Lower leg skin (tissue), 4 donors: ENCODE data around the gene VEGFB. TPM values are rescaled to one million over a fixed set of nuclear protein-coding genes. Genes with fewer than 3 reads are reported as not detected.
A peak's percentile ranks its signal among the peaks of the same experiment; 100 is the strongest.

ENCODE experiments used
- DNase-seq, 2 donors: peaks; one replicate each; pipeline ENCODE4 v3.0.0-alpha.2; 2019; ENCODE audit warnings: low spot score in 2 of 2
- H3K4me3 ChIP-seq: fragments of 200-600 bp; sonication (generic); 2 replicates; pipeline ENCODE4 v1.5.1; 2017; ENCODE audit warnings: mild to moderate bottlenecking, low read depth; ENCODE audit not compliant: poor library complexity, severe bottlenecking
- CTCF ChIP-seq, 3 donors: fragments of 450-650 bp; IDR thresholded peaks; one replicate each; pipeline ENCODE4 v1.5.1; 2016; ENCODE audit warnings: antibody characterized with exemption in 3 of 3, mild to moderate bottlenecking in 3 of 3, moderate library complexity in 2 of 3
- POLR2A ChIP-seq, 2 donors: fragments of 450-650 bp; IDR thresholded peaks; one replicate each; pipeline ENCODE4 v1.6.1; 2016 to 2017; ENCODE audit warnings: antibody characterized with exemption in 2 of 2, mild to moderate bottlenecking in 1 of 2, moderate library complexity in 1 of 2
- WGBS, 2 donors: methylation state at CpG; one replicate each; pipeline ENCODE4 v1.1.5; 2018; 5-methylcytosine and 5-hydroxymethylcytosine counted together
- intact Hi-C: fragments of 100-400 bp; cut with DNase I; formaldehyde crosslinking; loops from one replicate; pipeline ENCODE4 v1.15.0; 2023; ENCODE audit warnings: low total_unique reads
- total RNA-seq, 4 donors: library from RNA; depleted of rRNA; stranded (reverse); fragments of >200 nt; gene quantifications; one replicate each; pipeline ENCODE4 v1.1.0, GENCODE V29; 2016

Gene VEGFB
- total RNA-seq, 4 donors from 2014 or later = 45.9 to 71.2 (median 65.6) TPM

DNA sequence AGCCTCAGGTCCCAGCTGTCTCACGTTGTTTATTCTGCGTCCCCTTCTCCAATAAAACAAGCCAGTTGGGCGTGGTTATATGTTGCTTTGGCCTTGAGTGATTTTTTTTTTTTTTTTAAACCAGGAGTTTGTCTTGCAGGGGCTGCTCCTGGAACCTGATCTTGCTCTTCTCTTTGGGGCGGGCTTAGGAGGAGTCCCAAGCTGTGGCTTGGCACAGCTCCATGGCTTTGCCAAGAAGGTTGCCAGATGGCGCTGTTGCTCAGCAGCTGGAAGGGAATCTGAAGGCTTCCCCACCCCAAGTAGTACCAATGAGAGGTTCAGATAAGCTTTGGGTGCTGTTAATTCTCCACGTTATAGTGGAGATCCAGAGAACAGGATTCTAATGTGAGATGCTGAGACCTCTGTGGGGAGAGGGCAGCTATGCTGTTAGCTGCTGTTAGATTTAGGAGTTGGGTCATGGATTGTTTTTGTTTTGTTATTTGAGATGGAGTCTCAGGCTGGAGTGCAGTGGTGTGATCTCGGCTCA is 29.9 kb upstream of the VEGFB start:
- WGBS, 2 donors = 19 to 23% methylated on average over 7 of the region's 7 CpGs
- TF ChIP-seq POLR2A (IDR thresholded peaks at IDR 0.05) = no peak
- TF ChIP-seq CTCF (IDR thresholded peaks at IDR 0.05) = peak in 1 of 3 donors; percentile 57
- H3K4me3 ChIP-seq = no peak overlapping the region
- peak; percentile 89 to 96 for DNase-seq
- intact Hi-C loops = no loop called here

GRCh38 chr11:64206457-64207255 is 27.7 kb upstream of the VEGFB start, which contains the start of gene FERMT3:
Gene FERMT3 (plus strand): TSS chr11:64206721. CDS start chr11:64207365, 644 bp downstream.
- DNase-seq = peak; percentile 68 to 92
- 77% methylated on average over 14 to 27 of the region's 27 CpGs for WGBS, 2 donors
- H3K4me3 ChIP-seq = peak within 1 kb of the TSS; percentile 20
- TF ChIP-seq POLR2A (IDR thresholded peaks at IDR 0.05) (no peak), CTCF (IDR thresholded peaks at IDR 0.05) (no peak)
- intact Hi-C loops = loop anchor here (5.0 kb wide), 2 partner anchors 96 to 731 kb away; partner anchors contain the start of genes CATSPERZ and GPHA2

- 52 to 55% methylated on average over 27 to 29 of the region's 30 CpGs for WGBS, 2 donors
- peak overlapping the region; percentile 20 for H3K4me3 ChIP-seq
- DNase-seq = peak; percentile 58 to 92
- intact Hi-C loops = loop anchor here (5.0 kb wide), 2 partner anchors 95 to 730 kb away; partner anchors contain the start of genes CATSPERZ and GPHA2
- TF ChIP-seq CTCF (IDR thresholded peaks at IDR 0.05) = no peak
- TF ChIP-seq POLR2A (IDR thresholded peaks at IDR 0.05) = no peak
Observed at GRCh38 chr11:64207256-64208085, 26.9 kb upstream of the VEGFB start.

GRCh38 chr11:64208086-64208795 is 26.1 kb upstream of the VEGFB start:
- H3K4me3 ChIP-seq = no peak overlapping the region
- 77 to 88% methylated on average over 20 to 23 of the region's 23 CpGs for WGBS, 2 donors
- TF ChIP-seq POLR2A (IDR thresholded peaks at IDR 0.05) = no peak
- TF ChIP-seq CTCF (IDR thresholded peaks at IDR 0.05) = no peak
- intact Hi-C loops = loop anchor here (5.0 kb wide), 2 partner anchors 94 to 729 kb away; partner anchors contain the start of genes CATSPERZ and GPHA2
- DNase-seq = no peak
